Large intestine (tissue), 3 donors: ENCODE measurements around the gene POMT2. TPM values are rescaled to one million over a fixed set of nuclear protein-coding genes. Genes with fewer than 3 reads are reported as not detected.

Experiments
- DNase-seq, 2 donors: peaks; one replicate each; pipeline versions ENCODE4 v3.0.0 to v3.0.0-alpha.2; 2013
- H3K27ac ChIP-seq: one replicate; pipeline ENCODE4 v1.5.1; 2013; ENCODE audit warnings: low read length
- H3K27me3 ChIP-seq: 2 replicates; pipeline ENCODE4 v1.6.1; 2013; ENCODE audit warnings: low read length; ENCODE audit not compliant: control insufficient read depth, insufficient read depth
- H3K36me3 ChIP-seq: 2 replicates; pipeline ENCODE4 v1.6.1; 2013; ENCODE audit warnings: low read length; ENCODE audit not compliant: control insufficient read depth, insufficient read depth
- H3K4me1 ChIP-seq: one replicate; pipeline ENCODE4 v1.6.1; 2013; ENCODE audit warnings: low read length; ENCODE audit not compliant: control insufficient read depth, insufficient read depth
- H3K4me3 ChIP-seq: one replicate; pipeline ENCODE4 v1.5.1; 2013; ENCODE audit warnings: low read length
- H3K9me3 ChIP-seq: one replicate; pipeline ENCODE4 v1.6.1; 2013; ENCODE audit warnings: mild to moderate bottlenecking, low read depth, low read length, moderate library complexity; ENCODE audit not compliant: control insufficient read depth
- WGBS: methylation state at CpG from one replicate; pipeline ENCODE4 v1.1.5; 2013; ENCODE audit warnings: low lambda C conversion rate; ENCODE audit not compliant: insufficient coverage; 5-methylcytosine and 5-hydroxymethylcytosine counted together
- polyA plus RNA-seq: library from polyadenylated mRNA; unstranded; fragments of 120-200 nt; gene quantifications from one replicate; pipeline ENCODE4 v1.2.1, GENCODE V29; 2013

POMT2 gene
- polyA plus RNA-seq, 1 donor: 17.2 TPM

DNA sequence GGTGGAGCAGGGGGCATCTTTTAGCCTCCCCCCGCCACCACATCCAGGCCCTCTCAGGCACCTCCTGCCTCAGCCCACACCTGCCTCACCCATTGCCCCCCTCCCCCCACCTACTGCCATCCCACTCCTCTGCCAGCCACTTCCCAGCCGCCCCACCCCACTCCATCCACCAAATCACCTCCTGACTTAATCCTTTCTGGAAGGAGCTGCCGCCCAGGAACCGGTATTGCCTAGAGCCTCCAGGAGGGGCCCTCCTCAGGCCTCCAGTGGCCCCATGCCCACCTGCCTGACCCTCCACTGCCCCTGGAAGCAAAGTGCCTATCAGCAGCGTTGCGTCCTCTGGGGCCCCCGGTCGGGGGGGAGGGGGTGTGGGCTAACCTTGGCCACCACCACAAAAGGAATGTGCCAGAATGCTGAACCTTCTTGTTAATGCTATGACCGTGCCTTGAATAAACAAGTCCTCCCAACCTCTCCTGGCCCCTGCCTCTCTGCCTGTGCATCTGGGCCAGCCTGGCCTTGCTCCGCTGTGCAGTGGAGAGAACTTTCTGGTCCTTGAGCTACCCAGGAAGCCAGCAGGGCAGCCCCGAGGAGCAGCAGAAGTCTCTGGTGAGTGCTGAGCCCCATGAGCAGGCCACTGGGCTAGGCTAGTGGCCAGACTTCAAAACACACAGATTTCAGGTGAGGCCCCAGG, 61.5 kb downstream of the POMT2 start:
- no CpG with 5 or more reads among the region's 11 CpGs for WGBS
- Histone ChIP-seq H3K4me3 (no peak overlapping the region), H3K27ac (no peak overlapping the region), H3K9me3 (no peaks in the 10 kb centered on the region), H3K4me1 (no peaks in the 10 kb centered on the region), H3K36me3 (no peaks in the 10 kb centered on the region), H3K27me3 (no peaks in the 10 kb centered on the region)
- no peak for DNase-seq

DNA sequence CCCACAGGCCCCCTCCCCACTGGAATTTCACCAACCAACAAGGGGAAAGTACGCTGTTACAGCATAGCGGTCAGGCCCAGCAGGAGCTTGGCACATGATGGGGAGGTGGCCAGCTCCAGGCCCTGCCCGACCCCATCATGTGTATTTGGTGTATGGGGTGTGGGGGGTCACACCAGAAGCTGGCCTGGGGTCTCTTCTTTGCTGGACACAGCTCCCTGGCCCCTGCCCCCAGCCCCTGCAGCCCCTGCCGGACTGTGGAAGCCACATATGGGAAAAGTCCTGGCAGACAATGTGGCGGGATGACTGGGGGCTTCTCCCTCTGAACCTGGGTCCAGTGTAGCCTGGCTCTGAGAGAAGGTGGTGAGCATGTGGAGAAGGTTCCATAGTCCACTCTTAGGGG, 62.1 kb downstream of the POMT2 start:
- H3K4me3 ChIP-seq: no peak overlapping the region
- H3K27ac ChIP-seq: no peak overlapping the region
- no peaks in the 10 kb centered on the region for H3K36me3 ChIP-seq
- WGBS: no CpG with 5 or more reads among the region's 5 CpGs
- no peak for DNase-seq
- H3K9me3 ChIP-seq: no peaks in the 10 kb centered on the region
- H3K27me3 ChIP-seq: no peaks in the 10 kb centered on the region
- H3K4me1 ChIP-seq: no peaks in the 10 kb centered on the region

DNA sequence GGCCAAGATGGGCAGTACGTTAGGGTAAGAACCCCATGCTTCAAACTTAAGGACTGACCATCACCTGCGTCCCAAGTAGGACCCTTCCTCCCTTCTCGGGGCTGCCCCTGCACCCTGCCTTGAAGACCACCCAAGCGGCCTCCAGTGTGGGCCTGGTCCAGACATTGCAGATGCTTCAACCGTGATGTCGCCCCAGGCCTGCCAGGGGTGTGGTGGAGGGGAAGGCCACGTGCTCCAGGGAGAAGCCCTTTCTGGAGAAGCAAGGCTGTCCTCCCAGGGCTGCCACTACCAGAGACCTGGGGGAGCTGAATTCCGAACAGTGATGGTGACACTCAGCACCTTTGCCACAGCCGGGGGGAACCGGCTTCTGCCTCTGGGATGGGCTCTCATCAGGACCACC, 63.0 kb downstream of the POMT2 start:
- no peak overlapping the region for H3K27ac ChIP-seq
- WGBS: no CpG with 5 or more reads among the region's 10 CpGs
- no peaks in the 10 kb centered on the region for H3K36me3 ChIP-seq
- H3K27me3 ChIP-seq: no peaks in the 10 kb centered on the region
- no peaks in the 10 kb centered on the region for H3K9me3 ChIP-seq
- H3K4me1 ChIP-seq: no peaks in the 10 kb centered on the region
- DNase-seq: no peak
- no peak overlapping the region for H3K4me3 ChIP-seq

GRCh38 chr14:77256694-77257093, 64.0 kb downstream of the POMT2 start:
- Histone ChIP-seq H3K27ac (no peak overlapping the region), H3K36me3 (no peaks in the 10 kb centered on the region), H3K27me3 (no peaks in the 10 kb centered on the region), H3K4me3 (no peak overlapping the region), H3K4me1 (no peaks in the 10 kb centered on the region), H3K9me3 (no peaks in the 10 kb centered on the region)
- WGBS: no CpG with 5 or more reads among the region's 8 CpGs
- DNase-seq: no peak

DNA sequence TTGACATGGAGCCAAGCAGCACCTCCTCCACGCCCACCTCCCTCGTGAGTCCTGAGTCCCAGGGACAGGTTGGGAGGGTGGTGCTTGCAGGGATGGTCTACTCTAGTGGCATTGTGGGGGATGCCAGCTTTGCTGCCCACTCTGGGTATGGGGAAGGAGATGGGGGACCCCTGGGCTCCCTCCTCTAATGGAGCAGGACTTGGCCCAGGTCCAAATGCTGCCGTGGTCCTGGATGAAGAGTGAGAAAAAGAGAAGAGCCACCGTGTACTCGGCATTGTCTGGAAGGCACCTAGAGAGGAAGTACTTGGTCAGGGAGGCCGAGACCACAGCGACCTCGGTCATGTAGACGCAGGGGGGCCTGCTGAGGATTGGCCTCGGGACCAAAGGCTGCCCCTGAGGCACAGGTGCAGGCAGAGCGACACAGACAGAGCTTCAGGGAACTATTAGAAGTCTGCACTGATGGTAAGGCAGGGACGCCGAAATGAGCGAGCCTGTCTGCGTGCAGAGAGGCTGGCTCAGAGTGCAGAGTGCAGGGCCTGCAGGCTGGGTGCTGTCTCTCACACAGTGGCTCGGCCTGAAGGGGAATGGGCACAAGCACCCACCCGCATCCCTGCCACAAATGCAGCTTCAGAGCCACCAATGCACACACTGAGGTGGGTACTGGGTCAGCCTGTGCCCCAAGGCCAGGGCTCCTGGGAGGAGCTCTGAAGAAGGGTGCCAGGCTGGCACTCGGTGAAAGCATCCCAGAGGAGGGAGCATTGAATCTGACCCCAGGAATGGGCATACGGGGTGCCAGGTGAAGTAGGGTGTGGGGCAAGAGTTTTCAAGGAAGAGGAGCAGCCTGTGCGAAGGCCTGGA, 67.1 kb downstream of the POMT2 start:
- 40% methylated on average over 1 of the region's 20 CpGs for whole genome bisulfite sequencing
- no peaks in the 10 kb centered on the region for H3K27me3 ChIP-seq
- no peak overlapping the region for H3K27ac ChIP-seq
- no peaks in the 10 kb centered on the region for H3K36me3 ChIP-seq
- H3K4me1 ChIP-seq: no peaks in the 10 kb centered on the region
- no peaks in the 10 kb centered on the region for H3K9me3 ChIP-seq
- DNase-seq: no peak
- no peak overlapping the region for H3K4me3 ChIP-seq

- H3K4me1 ChIP-seq: no peaks in the 10 kb centered on the region
- no peak for DNase-seq
- no peak overlapping the region for H3K27ac ChIP-seq
- no peak overlapping the region for H3K4me3 ChIP-seq
- no CpG with 5 or more reads among the region's 11 CpGs for WGBS
- H3K9me3 ChIP-seq: no peaks in the 10 kb centered on the region
- no peaks in the 10 kb centered on the region for H3K27me3 ChIP-seq
- no peaks in the 10 kb centered on the region for H3K36me3 ChIP-seq
Measured at GRCh38 chr14:77251870-77252269, 68.8 kb downstream of the POMT2 start.

DNA sequence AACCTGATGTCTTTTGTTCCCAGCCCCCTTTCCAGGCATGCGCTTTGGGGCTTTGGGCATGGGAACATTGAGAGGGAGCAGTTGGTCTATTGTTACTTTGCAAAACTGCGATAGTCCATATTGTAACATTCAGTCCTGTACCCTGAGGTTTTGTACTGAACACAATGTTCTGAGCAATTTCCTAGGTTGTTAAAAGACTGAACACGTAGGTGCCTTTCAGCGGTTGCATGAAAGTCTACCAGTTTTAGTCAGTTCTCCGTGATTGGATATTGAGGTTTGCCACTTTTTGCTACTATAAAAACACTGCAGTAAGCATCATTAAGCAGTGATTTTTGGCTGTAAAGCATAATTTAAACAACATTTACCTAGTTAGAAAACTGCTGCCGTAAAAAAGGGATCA, 69.8 kb downstream of the POMT2 start:
- no CpG with 5 or more reads among the region's 6 CpGs for WGBS

DNA sequence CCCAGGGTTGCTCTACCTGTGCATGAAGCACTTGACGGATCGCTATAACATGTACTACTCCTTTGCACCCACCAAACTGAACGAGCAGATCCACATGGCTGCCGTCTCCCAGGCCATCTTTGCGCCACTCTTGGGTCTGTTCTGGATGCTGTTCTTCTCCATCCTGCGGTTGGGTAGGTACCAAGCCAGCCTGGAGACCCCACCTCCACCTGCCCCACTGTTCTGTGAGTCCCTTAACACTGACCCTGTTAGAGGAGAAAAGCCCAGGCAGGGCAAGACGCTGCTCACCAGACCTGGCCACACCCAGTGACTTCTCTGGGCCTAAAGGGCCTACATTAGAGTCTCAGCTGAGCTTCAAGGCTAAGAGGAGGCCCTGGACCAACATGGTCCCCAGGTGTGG, 71.4 kb downstream of the POMT2 start:
- WGBS: no CpG with 5 or more reads among the region's 7 CpGs
- Histone ChIP-seq H3K27me3 (no peaks in the 10 kb centered on the region), H3K36me3 (no peaks in the 10 kb centered on the region), H3K9me3 (no peaks in the 10 kb centered on the region), H3K4me3 (no peak overlapping the region), H3K27ac (no peak overlapping the region), H3K4me1 (no peaks in the 10 kb centered on the region)
- no peak for DNase-seq

More for the DNA sequence above, 69.8 kb downstream of the POMT2 start:
- Histone ChIP-seq H3K4me3 (no peak overlapping the region), H3K4me1 (no peaks in the 10 kb centered on the region), H3K36me3 (no peaks in the 10 kb centered on the region), H3K27me3 (no peaks in the 10 kb centered on the region), H3K9me3 (no peaks in the 10 kb centered on the region), H3K27ac (no peak overlapping the region)
- DNase-seq: no peak

DNA sequence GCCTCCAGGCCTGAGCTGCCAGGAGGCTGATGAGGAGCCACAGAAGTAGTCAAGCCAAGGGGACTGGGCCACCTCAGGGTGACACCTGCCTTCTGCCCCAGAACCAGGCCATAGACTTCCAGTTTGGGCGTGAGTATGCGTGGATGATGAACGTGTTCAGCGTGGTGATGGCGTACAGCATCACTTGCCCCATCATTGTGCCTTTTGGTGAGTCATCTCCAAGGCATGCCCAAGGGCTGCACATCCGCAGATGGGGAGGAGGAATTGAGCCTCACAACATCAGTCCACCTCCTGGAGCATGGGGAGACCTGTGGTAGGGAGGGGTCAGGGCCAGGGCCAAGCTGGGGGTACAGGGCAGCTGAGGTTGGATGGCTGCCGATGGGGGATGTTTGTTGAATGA, 72.0 kb downstream of the POMT2 start:
- Histone ChIP-seq H3K4me3 (no peak overlapping the region), H3K9me3 (no peaks in the 10 kb centered on the region), H3K27me3 (no peaks in the 10 kb centered on the region), H3K36me3 (no peaks in the 10 kb centered on the region), H3K4me1 (no peaks in the 10 kb centered on the region), H3K27ac (no peak overlapping the region)
- no CpG with 5 or more reads among the region's 7 CpGs for WGBS
- no peak for DNase-seq

GRCh38 chr14:77246784-77247183, 73.9 kb downstream of the POMT2 start:
- Histone ChIP-seq H3K4me1 (no peaks in the 10 kb centered on the region), H3K27ac (no peak overlapping the region), H3K27me3 (no peaks in the 10 kb centered on the region), H3K9me3 (no peaks in the 10 kb centered on the region), H3K4me3 (no peak overlapping the region), H3K36me3 (no peaks in the 10 kb centered on the region)
- DNase-seq: no peak
- 100% methylated on average over 1 of the region's 1 CpG for WGBS
